Left hindlimb (tissue), 1 donor: ENCODE measurements around the gene ARHGAP25.

ENCODE experiments used
- DNase-seq: peaks from one replicate; pipeline ENCODE4 v3.0.0-alpha.2; 2018

Gene ARHGAP25

GRCh38 chr2:68734688-68735525, at the start of gene ARHGAP25:
TSS of gene ARHGAP25 (plus strand) at chr2:68734811. CDS start at chr2:68735200, 389 bp downstream.
- no peak for DNase-seq

GRCh38 chr2:68686178-68686577, 48.4 kb upstream of the ARHGAP25 start:
- no peak for DNase-seq

- no peak for DNase-seq
Observed at GRCh38 chr2:68687018-68687417, 47.6 kb upstream of the ARHGAP25 start.

GRCh38 chr2:68689553-68690537, 44.8 kb upstream of the ARHGAP25 start:
- no peak for DNase-seq

- no peak for DNase-seq
Observed at GRCh38 chr2:68690851-68691250, 43.8 kb upstream of the ARHGAP25 start.

GRCh38 chr2:68692511-68692910, 42.1 kb upstream of the ARHGAP25 start:
- DNase-seq = no peak

- DNase-seq = no peak
Observed at GRCh38 chr2:68693951-68694350, 40.7 kb upstream of the ARHGAP25 start.

GRCh38 chr2:68695971-68696370, 38.6 kb upstream of the ARHGAP25 start:
- DNase-seq = no peak

GRCh38 chr2:68696554-68696953, 38.1 kb upstream of the ARHGAP25 start:
- DNase-seq = no peak

- no peak for DNase-seq
Observed at GRCh38 chr2:68698567-68699377, 35.8 kb upstream of the ARHGAP25 start.

GRCh38 chr2:68700560-68700959, 34.1 kb upstream of the ARHGAP25 start:
- DNase-seq = no peak

- DNase-seq = no peak
Observed at GRCh38 chr2:68706637-68707036, 28.0 kb upstream of the ARHGAP25 start.

GRCh38 chr2:68708629-68709028, 26.0 kb upstream of the ARHGAP25 start:
- no peak for DNase-seq

- DNase-seq = no peak
Observed at GRCh38 chr2:68709421-68709911, 25.1 kb upstream of the ARHGAP25 start.

- DNase-seq = no peak
Observed at GRCh38 chr2:68710336-68710735, 24.3 kb upstream of the ARHGAP25 start.

- no peak for DNase-seq
Observed at GRCh38 chr2:68710756-68711155, 23.9 kb upstream of the ARHGAP25 start.

GRCh38 chr2:68714866-68715265, 19.7 kb upstream of the ARHGAP25 start:
- no peak for DNase-seq

GRCh38 chr2:68715353-68716041, 19.1 kb upstream of the ARHGAP25 start:
- no peak for DNase-seq

- DNase-seq = no peak
Observed at GRCh38 chr2:68716604-68717304, 17.9 kb upstream of the ARHGAP25 start.

GRCh38 chr2:68717305-68717661, 17.3 kb upstream of the ARHGAP25 start:
- DNase-seq = no peak

GRCh38 chr2:68719912-68720311, 14.7 kb upstream of the ARHGAP25 start:
- no peak for DNase-seq
